Liver (tissue), 9 donors: ENCODE measurements around the gene MACROH2A2. TPM values are rescaled to one million over a fixed set of nuclear protein-coding genes. Genes with fewer than 3 reads are reported as not detected.

Experiments used
- DNase-seq: peaks from one replicate; pipeline ENCODE4 v3.0.0-alpha.2; 2017; ENCODE audit warnings: low spot score
- H3K27ac ChIP-seq, 2 donors: one replicate each; pipeline ENCODE4 v1.7.0; 2013; ENCODE audit warnings: inconsistent platforms in 2 of 2, low read length in 2 of 2, control low read depth in 1 of 2, low read depth in 1 of 2, mild to moderate bottlenecking in 1 of 2
- H3K27me3 ChIP-seq, 4 donors: one replicate each; pipeline versions ENCODE4 v1.6.1 to v1.7.0; 2013; ENCODE audit warnings: low read length in 3 of 4, inconsistent platforms in 1 of 4, mild to moderate bottlenecking in 1 of 4, moderate library complexity in 1 of 4; ENCODE audit not compliant: control insufficient read depth in 4 of 4, insufficient read depth in 4 of 4
- H3K36me3 ChIP-seq, 4 donors: one replicate each; pipeline versions ENCODE4 v1.6.1 to v1.7.0; 2013; ENCODE audit warnings: low read length in 3 of 4, mild to moderate bottlenecking in 3 of 4, low read depth in 1 of 4, moderate library complexity in 1 of 4; ENCODE audit not compliant: control insufficient read depth in 4 of 4, insufficient read depth in 3 of 4
- H3K4me1 ChIP-seq, 4 donors: one replicate each; pipeline versions ENCODE4 v1.6.1 to v1.7.0; 2013; ENCODE audit warnings: low read length in 3 of 4, mild to moderate bottlenecking in 3 of 4, moderate library complexity in 1 of 4; ENCODE audit not compliant: control insufficient read depth in 4 of 4, insufficient read depth in 4 of 4
- H3K4me3 ChIP-seq, 3 donors: one replicate each; pipeline versions ENCODE4 v1.6.1 to v1.7.0; 2013; ENCODE audit warnings: low read length in 3 of 3, control low read depth in 1 of 3, low read depth in 1 of 3, mild to moderate bottlenecking in 1 of 3
- H3K9ac ChIP-seq, 2 donors: one replicate each; pipeline ENCODE4 v1.7.0; 2013; ENCODE audit warnings: low read length in 2 of 2, mild to moderate bottlenecking in 2 of 2, moderate library complexity in 2 of 2, control low read depth in 1 of 2, low read depth in 1 of 2
- H3K9me3 ChIP-seq, 4 donors: one replicate each; pipeline versions ENCODE4 v1.6.1 to v1.7.0; 2013; ENCODE audit warnings: low read length in 3 of 4; ENCODE audit not compliant: control insufficient read depth in 4 of 4
- EGR1 ChIP-seq, 2 donors: IDR thresholded peaks; 2 replicates each; pipeline ENCODE4 v1.6.1; 2016 to 2018; ENCODE audit warnings: antibody characterized with exemption in 2 of 2, low read depth in 2 of 2
- FOXA2 ChIP-seq: IDR thresholded peaks from 2 replicates; pipeline ENCODE4 v1.6.1; 2016; ENCODE audit warnings: antibody characterized with exemption
- GABPA ChIP-seq, 2 donors: IDR thresholded peaks in 1 of 2; conservative IDR thresholded peaks in 1 of 2; 2 replicates each; pipeline ENCODE4 v1.6.1; 2016; ENCODE audit warnings: antibody characterized with exemption in 2 of 2, mild to moderate bottlenecking in 1 of 2, moderate library complexity in 1 of 2
- HNF4A ChIP-seq, 2 donors: conservative IDR thresholded peaks; 2 replicates each; pipeline ENCODE4 v1.6.1; 2016; ENCODE audit warnings: antibody characterized with exemption in 2 of 2, mild to moderate bottlenecking in 2 of 2
- HNF4G ChIP-seq: IDR thresholded peaks from 2 replicates; pipeline ENCODE4 v1.6.1; 2016; ENCODE audit warnings: antibody characterized with exemption
- JUND ChIP-seq, 2 donors: IDR thresholded peaks; 2 replicates each; pipeline ENCODE4 v1.6.1; 2016; ENCODE audit warnings: antibody characterized with exemption in 2 of 2
- NR2F2 ChIP-seq: IDR thresholded peaks from 2 replicates; pipeline ENCODE4 v1.6.1; 2016; ENCODE audit warnings: antibody characterized with exemption
- RXRA ChIP-seq, 2 donors: IDR thresholded peaks; 2 replicates each; pipeline ENCODE4 v1.6.1; 2017 to 2018; ENCODE audit warnings: antibody characterized with exemption in 2 of 2, mild to moderate bottlenecking in 1 of 2
- SP1 ChIP-seq: IDR thresholded peaks from 2 replicates; pipeline ENCODE4 v1.6.1; 2018; ENCODE audit warnings: antibody characterized with exemption, mild to moderate bottlenecking
- YY1 ChIP-seq: IDR thresholded peaks from 2 replicates; pipeline ENCODE4 v1.6.1; 2016; ENCODE audit warnings: antibody characterized with exemption, mild to moderate bottlenecking
- whole genome bisulfite sequencing: extraction: QIAGEN DNeasy Blood & Tissue Kit; methylation state at CpG from one replicate; pipeline ENCODE4 v1.1.7; 2013; 5-methylcytosine and 5-hydroxymethylcytosine counted together
- polyA plus RNA-seq, 2 donors: library from polyadenylated mRNA; stranded (reverse) in 1 of 2; unstranded in 1 of 2; fragments of 200-250 nt in 1 of 2; fragments of >200 nt in 1 of 2; fragmentation: Nextera tagmentation in 1 of 2; extraction: Ambion mirVana in 1 of 2; gene quantifications; one replicate each; pipeline versions ENCODE4 v1.2.1 to v1.2.3, GENCODE V29; 2013 to 2015
- total RNA-seq, 2 donors: library from RNA; depleted of rRNA; stranded (reverse); fragments of >200 nt; gene quantifications; one replicate each; pipeline ENCODE4 v1.2.3, GENCODE V29; 2014
- TF ChIP-seq, protein P1 (sequence below): fragments of 150-350 bp; IDR thresholded peaks from 2 replicates; pipeline ENCODE4 v1.5.1; 2017; ENCODE audit warnings: improper control_type of control experiment, low read depth, low read length; ENCODE audit not compliant: missing input control
- TF ChIP-seq, protein P2 (sequence below): IDR thresholded peaks from 2 replicates; pipeline ENCODE4 v1.6.1; 2016; ENCODE audit warnings: antibody characterized with exemption
- TF ChIP-seq, protein P3 (sequence below): IDR thresholded peaks from 2 replicates; pipeline ENCODE4 v1.6.1; 2016; ENCODE audit warnings: antibody characterized with exemption
- TF ChIP-seq, protein P4 (sequence below): IDR thresholded peaks from 2 replicates; pipeline ENCODE4 v1.6.1; 2016; ENCODE audit warnings: antibody characterized with exemption
- donor health status: healthy.
- donor health status: healthy.
- donor health status: healthy.
- donor health status: healthy.
- donor health status: healthy.

The MACROH2A2 gene
- total and polyA plus RNA-seq, 4 donors: 1.2 to 7.2 (median 3.4) TPM

DNA sequence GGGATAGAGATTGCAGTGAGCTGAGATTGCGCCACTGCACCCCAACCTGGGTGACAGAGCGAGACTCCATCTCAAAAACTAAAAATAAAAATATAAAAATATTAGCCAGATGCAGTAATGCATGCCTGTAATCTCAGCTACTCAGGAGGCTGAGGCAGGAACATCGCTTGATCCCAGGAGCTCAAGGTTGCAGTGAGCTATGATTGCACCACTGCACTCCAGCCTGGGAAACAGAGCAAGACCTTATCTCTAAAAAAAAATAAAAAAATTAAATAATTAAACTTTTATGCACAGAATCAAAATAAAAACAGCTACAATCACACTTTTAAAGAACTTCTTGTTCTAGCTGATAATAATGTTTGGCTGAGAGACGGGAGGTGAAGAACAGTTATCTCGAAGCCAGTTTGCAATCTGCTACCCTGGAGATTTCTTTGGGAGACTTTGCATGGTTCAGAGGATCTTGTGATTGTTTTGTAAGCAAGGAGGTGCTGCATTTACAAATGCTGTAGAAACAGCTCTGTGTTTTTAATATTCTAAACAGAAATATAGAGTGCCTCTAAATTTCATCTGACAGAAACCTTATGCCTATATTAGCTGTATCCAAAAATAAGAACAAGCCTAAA, 19.9 kb upstream of the MACROH2A2 start:
- 83% methylated on average over 5 of the region's 5 CpGs for WGBS
- DNase-seq: no peak

DNA sequence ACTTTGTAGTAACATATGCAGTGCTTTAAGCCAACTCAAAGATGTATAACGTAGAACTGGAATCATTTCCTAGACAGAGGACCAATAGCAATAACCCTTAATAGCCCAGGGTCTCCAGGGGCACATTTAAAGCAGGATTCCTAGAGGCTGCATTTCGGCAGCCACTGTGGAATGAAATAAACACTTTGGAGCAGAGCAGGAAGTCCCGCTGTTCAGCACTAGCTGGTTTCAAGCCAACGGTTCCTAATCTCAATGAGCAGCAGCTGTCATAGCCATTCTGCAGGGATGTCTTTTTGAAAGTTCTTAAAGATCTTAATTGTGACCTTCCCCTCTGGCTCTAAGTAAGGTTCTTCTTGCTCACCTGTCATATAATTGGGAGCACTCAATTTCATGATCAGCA, 18.4 kb upstream of the MACROH2A2 start:
- DNase-seq: no peak
- WGBS: 39% methylated on average over 4 of the region's 4 CpGs
- Histone ChIP-seq H3K4me3 (no peak overlapping the region), H3K9ac (no peak overlapping the region), H3K27ac (no peak overlapping the region), H3K27me3 (no peaks in the 10 kb centered on the region), H3K9me3 (peaks cover 1 to 9% (median 2%) of the 10 kb centered on the region in 4 donors), H3K36me3 (no peaks in the 10 kb centered on the region), H3K4me1 (no peaks in the 10 kb centered on the region)
- TF ChIP-seq, protein P1, sequence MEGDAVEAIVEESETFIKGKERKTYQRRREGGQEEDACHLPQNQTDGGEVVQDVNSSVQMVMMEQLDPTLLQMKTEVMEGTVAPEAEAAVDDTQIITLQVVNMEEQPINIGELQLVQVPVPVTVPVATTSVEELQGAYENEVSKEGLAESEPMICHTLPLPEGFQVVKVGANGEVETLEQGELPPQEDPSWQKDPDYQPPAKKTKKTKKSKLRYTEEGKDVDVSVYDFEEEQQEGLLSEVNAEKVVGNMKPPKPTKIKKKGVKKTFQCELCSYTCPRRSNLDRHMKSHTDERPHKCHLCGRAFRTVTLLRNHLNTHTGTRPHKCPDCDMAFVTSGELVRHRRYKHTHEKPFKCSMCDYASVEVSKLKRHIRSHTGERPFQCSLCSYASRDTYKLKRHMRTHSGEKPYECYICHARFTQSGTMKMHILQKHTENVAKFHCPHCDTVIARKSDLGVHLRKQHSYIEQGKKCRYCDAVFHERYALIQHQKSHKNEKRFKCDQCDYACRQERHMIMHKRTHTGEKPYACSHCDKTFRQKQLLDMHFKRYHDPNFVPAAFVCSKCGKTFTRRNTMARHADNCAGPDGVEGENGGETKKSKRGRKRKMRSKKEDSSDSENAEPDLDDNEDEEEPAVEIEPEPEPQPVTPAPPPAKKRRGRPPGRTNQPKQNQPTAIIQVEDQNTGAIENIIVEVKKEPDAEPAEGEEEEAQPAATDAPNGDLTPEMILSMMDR: no peak
- TF ChIP-seq HNF4A (conservative IDR thresholded peaks at IDR 0.05) (no peak), NR2F2 (no peak), HNF4G (no peak), FOXA2 (no peak), RXRA (IDR thresholded peaks at IDR 0.05) (no peak)
- TF ChIP-seq, protein P2, sequence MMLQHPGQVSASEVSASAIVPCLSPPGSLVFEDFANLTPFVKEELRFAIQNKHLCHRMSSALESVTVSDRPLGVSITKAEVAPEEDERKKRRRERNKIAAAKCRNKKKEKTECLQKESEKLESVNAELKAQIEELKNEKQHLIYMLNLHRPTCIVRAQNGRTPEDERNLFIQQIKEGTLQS: no peak

More for the DNA sequence above, 19.9 kb upstream of the MACROH2A2 start:
- TF ChIP-seq SP1: no peak
- TF ChIP-seq, protein P2: no peak
- TF ChIP-seq, protein P3, sequence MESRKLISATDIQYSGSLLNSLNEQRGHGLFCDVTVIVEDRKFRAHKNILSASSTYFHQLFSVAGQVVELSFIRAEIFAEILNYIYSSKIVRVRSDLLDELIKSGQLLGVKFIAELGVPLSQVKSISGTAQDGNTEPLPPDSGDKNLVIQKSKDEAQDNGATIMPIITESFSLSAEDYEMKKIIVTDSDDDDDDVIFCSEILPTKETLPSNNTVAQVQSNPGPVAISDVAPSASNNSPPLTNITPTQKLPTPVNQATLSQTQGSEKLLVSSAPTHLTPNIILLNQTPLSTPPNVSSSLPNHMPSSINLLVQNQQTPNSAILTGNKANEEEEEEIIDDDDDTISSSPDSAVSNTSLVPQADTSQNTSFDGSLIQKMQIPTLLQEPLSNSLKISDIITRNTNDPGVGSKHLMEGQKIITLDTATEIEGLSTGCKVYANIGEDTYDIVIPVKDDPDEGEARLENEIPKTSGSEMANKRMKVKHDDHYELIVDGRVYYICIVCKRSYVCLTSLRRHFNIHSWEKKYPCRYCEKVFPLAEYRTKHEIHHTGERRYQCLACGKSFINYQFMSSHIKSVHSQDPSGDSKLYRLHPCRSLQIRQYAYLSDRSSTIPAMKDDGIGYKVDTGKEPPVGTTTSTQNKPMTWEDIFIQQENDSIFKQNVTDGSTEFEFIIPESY: no peak
- TF ChIP-seq JUND (IDR thresholded peaks at IDR 0.05): no peak
- no peak for TF ChIP-seq GABPA (IDR thresholded peaks at IDR 0.05 in 1 of 2, conservative IDR thresholded peaks at IDR 0.05 in 1 of 2)
- no peak for TF ChIP-seq HNF4A (conservative IDR thresholded peaks at IDR 0.05)
- TF ChIP-seq EGR1 (IDR thresholded peaks at IDR 0.05; ENCODE audit: low read depth in 2 of 2): no peak
- no peak for TF ChIP-seq HNF4G
- TF ChIP-seq YY1: no peak
- TF ChIP-seq RXRA (IDR thresholded peaks at IDR 0.05): no peak
- TF ChIP-seq, protein P1: no peak
- TF ChIP-seq FOXA2: no peak
- TF ChIP-seq NR2F2: no peak
- TF ChIP-seq, protein P4, sequence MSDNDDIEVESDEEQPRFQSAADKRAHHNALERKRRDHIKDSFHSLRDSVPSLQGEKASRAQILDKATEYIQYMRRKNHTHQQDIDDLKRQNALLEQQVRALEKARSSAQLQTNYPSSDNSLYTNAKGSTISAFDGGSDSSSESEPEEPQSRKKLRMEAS: no peak
- Histone ChIP-seq H3K27ac (no peak overlapping the region), H3K4me3 (no peak overlapping the region), H3K4me1 (no peaks in the 10 kb centered on the region), H3K9ac (no peak overlapping the region), H3K27me3 (no peaks in the 10 kb centered on the region), H3K36me3 (no peaks in the 10 kb centered on the region), H3K9me3 (peaks cover 0 to 5% (median 2%) of the 10 kb centered on the region in 4 donors)
